T47D (cell line): ENCODE measurements around the gene KIAA0930.

ENCODE experiments used
- DNase-seq, 2 experiments: peaks; one replicate each; pipeline versions ENCODE4 v3.0.0 to v3.0.0-alpha.2; 2011 to 2012; ENCODE audit warnings: low read depth in 1 of 2, low spot score in 1 of 2
- JUND ChIP-seq: IDR thresholded peaks from 2 replicates; pipeline ENCODE4 v1.6.1; 2012; ENCODE audit warnings: low read depth
- in situ Hi-C: cut with HindIII; loops from 2 replicates; pipeline ENCODE4 v1.10.0; 2016; ENCODE audit warnings: low sequenced_read_pairs, low pct_unique_long_range_greater_than_20kb

KIAA0930 gene

DNA sequence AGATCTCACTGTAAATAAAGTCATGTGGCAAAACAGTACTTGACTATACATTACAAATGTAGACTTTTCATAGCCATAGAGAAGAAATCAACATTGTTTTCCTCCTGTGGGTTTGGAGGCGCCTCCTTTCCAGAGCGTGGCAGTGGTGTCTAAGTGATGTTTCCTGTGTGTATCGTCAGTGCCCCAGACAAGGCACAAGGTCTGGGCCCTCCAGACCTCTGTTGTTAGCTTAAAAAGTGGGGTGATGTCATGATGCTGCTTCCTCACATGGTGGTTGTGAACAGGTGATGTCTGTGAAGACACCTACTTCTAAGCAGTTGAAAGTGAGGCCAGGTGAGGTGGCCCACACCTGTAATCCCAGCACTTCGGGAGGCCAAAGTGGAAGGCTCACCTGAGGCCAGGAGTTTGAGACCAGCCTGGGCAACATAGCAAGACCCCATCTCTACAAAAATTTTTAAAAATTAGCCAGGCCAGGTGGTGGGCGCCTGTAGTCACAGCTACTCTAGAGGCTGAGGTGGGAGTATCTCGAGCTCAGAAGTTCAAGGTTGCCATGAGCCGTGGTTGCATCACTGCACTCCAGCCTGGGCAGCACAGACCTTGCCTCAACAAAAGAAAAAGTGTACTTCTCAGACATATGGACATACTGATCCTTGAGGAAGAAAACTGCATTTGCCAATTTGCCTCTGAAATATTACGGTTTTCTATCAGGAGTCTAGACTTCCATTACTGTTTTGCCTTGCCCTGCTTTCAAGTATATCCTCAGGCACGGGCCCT, 61.2 kb downstream of the KIAA0930 start:
- no peak for DNase-seq
- TF ChIP-seq JUND: no peak
- in situ Hi-C loops: no loop called here

DNA sequence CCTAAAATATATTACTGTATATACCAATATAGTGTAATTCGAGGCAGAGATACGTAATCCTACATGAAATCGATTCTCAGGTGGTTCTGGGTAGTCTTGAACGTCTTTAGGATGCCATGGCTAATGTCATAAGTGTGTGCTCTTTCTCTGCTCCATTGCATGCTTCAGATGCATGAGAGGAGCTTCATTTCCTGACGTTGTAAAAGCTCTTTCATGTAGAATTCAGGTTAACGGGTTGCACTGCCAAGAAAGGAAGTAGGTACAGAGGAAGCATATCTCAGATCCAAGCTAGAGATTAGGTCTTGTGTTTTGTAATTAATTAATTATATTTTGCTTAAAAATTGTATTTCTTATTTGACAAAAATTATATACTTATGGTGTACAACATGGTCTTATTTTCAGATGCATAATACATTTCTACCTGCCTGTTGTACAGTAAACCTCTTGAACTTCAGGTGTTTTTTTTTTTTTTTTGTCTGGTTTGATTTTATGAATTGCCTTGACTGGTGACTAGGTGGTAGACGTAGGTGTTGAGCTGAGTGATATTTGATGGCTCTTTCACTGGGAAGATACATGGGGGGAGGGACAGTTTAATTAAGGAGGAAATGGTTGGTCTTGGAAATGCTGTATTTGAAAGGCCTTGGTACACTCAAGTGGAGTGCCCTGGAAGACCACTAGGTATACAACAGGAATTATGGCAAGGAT, 67.7 kb downstream of the KIAA0930 start:
- no peak for DNase-seq
- in situ Hi-C loops: no loop called here
- TF ChIP-seq JUND: no peak

DNA sequence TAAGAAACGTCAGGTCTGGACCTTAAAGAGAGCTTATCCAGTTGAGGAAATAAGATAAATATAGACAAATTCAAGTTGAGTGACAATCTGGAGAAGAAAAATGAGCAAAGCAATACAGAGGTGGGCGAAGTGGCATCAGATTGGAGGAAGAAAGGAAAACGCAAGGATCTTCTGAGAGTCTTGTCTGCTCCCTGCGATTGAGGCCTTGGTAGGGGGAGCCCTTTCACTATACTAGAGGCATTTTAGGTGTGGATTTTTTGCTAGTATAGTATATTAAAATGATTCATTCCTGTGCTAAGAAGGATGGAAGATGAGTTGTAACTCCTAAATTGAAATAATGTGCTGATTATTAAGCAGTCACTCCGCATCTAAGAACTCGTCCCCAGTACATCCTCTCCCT, 68.9 kb downstream of the KIAA0930 start:
- TF ChIP-seq JUND: no peak
- no peak for DNase-seq
- in situ Hi-C loops: no loop called here

DNA sequence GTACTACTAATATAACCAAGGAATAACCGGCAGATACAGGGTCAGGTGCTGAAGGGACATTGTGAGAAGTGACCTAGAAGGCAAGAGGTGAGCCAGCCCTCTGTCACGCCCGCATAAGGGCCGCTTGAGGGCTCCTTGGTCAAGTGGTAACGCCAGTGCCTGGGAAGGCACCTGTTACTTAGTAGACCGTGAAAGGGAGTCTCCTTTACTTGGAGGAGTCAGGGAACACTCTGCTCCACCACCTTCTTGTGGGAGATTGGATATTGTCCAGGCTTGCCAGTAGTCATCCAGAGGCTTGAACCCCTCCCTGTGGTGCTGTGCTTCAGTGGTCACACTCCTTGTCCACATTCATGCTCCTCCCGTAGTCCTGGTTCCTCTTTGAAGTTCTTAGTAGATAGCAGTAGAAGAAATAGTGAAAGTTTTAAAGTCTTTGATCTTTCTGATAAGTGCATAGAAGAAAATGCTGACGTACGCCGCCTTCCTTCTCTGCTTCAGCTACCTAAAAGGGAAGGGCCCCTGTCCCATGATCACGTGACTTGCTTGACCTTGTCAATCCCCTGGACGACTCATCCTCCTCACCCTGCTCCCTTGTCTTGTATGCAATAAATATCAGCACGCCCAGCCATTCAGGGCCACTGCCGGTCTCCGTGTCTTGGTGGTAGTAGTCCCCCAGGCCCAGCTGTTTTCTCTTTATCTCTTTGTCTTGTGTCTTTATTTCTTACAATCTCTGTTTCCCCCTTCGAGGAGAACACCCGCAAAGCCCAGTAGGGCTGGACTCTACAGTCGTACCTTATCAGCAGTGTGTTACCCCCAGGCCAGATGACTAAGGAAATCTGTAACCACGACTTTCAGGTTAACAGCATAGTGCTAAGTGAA, 70.9 kb downstream of the KIAA0930 start:
- no peak for DNase-seq
- no peak for TF ChIP-seq JUND
- in situ Hi-C loops: no loop called here

DNA sequence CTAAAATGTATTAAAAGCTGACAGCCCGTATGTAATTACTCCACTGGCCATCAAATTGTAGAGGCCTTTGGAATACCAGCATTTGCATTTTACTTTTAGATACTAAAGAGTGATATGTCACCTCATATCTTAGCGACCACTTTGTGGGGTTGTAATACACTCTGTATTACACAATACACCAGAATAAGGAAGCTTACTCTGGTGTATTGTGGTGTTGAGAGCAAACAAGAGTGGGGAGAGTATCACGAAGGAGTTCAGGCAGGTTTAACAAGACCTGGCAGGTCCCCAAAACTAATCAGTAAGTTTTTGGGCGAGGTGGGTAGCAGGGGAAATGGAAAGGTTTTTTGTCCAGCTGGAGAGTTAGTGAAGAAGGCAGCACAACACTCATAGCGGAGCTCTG, 73.8 kb downstream of the KIAA0930 start:
- TF ChIP-seq JUND: no peak
- DNase-seq: no peak
- in situ Hi-C loops: no loop called here

DNA sequence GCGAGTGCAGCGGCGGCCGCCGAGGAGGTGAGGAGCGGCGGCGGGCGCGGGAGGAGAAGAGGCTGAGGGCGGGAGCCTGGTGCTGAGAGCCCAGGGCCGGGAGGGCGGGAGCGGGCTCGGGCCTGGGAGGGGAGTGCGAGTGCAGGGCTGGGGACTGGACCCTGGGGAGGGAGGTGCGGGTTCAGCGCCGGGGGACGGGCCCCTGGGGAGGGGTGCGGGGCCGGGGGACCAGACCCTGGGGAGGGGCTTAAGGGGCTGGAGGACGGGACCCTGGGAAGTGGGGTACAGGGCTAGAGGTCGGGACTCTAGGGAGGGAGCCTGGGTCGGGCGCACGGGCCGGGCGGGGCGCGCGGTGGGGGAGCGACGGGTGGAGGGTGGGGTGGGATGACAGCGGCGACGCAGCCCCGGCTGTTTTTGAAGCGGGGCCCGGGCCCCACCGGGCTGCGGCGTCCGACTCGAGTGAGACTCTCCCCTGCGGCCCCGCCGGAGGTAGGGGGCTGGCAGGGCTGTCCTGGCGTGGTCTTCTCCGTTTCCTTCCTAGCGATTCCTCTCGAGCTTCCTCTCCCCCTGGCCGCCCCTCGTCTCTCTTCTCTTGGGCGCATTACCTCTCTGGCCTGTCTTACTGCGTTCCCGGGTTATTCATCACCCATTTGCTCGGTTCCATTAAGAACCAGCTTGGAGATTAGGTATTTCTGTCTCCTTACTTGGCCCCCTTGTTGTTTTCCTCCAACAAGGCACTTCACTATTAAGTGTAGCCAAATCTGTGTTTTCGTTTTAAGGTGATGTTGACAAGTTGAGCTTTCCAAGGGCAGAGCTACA, 76.2 kb downstream of the KIAA0930 start:
- no peak for DNase-seq
- in situ Hi-C loops: no loop called here
- TF ChIP-seq JUND: no peak

DNA sequence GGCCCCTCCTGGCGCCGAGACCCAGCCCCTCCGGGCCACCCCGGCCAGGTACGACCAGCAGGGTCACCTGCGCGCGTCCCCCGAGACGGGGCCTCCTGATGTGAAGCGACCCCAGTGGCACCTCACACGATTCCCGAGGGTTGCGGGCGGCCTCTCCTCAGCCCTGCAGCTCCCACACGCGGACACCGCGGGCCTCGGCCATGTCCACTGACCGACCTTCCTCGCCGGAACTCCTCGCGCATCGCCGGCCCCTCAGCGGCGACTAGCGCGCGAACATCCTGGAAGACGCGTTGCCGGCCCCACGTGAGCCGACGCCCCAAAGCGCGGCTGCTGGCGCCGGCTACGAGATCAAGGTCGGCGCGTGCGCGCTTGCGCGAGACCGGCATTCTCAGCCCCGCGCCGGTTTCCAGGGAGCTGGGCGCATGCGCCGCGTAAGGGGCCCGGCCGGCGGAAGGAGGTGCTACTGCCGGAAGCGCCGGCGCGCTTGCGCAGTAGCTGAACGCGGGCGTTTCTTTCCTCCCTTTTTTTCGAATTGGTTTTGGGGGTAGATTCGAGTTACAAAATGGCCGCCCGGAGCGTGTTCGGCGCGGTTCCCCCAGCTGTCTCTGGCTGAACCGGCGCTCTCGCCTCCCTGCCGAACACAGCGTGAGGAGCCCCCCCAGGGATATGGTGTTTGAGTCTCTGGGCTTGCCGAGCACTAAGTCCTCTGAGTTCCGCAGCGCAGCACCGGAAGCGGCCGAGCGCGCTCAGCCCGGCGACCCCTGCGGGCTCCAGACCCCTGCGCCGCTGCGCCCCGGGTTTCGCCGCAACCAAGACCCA, 77.0 kb downstream of the KIAA0930 start, which contains the start of gene NUP50:
NUP50 (plus strand) TSS at position 475 of the 819 bp plus-strand sequence. CDS start 4,253 bp downstream, outside the sequence.
- TF ChIP-seq JUND: no peak
- peak; percentile 94 to 95 for DNase-seq
- in situ Hi-C loops: no loop called here

DNA sequence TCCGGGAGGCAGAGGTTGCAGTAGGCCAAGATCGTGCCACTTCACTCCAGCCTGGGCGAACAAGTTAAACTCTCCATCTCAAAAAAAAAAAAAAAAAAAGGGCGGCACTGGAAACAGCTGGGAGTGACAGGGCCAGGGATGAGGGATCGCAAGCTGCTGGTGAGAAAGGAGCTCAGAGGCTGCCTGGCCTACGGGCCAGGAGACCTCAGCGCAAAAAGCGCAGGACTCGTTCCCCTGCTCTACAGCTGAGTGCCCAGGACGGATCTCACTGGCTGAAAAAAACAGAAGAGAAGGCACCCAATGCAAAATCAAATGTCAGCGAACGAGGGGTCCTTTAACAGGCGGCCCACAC, 77.6 kb downstream of the KIAA0930 start:
- peak in 1 of 2 experiments; percentile 25 for DNase-seq
- no peak for TF ChIP-seq JUND
- in situ Hi-C loops: no loop called here

DNA sequence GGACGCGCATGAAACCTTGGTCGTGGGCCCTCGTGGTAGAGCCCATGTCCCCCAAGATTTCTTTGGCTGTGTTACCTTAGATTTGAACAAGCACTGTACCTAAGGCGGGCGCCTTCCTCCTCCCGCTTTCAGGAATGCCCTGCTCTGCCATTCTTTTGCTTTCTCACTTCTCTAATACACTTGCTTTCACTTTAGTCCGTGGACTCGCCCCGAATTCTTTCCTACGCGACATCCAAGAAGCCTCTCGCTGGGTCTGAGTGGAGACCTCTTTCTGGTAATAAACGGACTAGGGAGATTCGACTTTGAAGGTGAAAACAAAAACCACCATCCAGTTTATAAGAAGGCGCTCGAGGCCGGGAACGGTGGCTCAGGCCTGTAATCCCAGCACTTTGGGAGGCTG, 78.2 kb downstream of the KIAA0930 start:
- DNase-seq: no peak
- no peak for TF ChIP-seq JUND
- in situ Hi-C loops: no loop called here

DNA sequence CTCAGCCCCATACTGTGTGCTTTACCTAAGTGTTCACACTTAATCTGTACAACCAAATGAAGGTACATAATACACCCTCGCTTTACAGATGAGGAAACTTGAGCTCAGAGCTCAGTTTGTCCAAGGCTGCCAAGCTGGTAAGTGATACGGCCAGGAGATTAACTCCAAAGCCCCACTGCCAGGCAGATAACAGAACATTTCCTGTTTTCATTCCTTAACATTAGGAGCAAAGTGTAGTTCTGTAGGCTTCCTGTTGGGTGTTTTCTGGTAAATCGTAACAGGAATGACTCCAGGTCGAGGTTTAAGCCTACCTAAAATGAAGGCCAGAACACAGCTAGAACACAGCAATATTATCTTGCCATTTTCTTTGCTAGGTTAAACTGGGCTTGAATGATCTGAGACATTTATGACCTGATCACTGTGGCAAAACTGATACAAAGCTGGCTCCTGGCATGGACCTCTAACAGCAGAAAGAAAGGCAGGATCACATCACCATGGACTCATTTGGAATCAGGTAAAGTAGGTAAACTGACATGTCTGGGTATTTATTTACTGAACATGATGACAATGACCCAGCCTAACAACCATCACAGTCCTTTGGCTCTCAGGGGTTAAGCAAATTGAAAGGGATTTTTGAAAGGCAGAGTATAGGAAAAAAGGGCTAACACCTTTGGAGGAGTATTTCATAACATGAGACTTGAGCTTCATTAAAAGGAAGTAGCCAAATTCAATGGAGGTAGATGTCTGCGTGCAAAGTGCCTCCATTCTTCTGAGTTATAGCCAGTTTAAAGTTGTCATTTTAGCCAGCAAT, 80.8 kb downstream of the KIAA0930 start:
- DNase-seq: no peak
- in situ Hi-C loops: no loop called here
- no peak for TF ChIP-seq JUND
